ENCODE measurements around the gene TMOD3. TPM values are rescaled to one million over a fixed set of nuclear protein-coding genes. Genes with fewer than 3 reads are reported as not detected.

TMOD3 gene
- total and polyA plus RNA-seq, 8 donors = 4.4 to 28.5 (median 14.3) TPM

DNA sequence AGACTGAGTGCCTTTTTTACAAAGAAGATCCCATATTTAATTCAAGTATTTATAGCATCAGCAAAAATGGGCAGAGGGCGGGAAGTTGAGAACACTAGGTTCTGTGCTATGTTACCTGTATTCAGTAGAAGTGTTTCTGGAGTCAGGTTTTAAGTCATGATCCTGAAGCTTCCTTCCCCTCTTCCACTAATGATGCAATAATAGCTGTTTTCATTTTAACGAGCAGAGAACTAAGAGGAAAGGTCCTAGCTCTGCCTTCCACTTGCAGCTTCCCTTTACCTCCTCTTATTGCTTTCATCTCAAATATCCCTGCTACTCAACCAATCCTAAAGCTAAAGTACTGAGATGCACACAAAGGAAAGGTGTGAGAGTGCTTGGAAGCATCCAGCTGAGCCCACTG is 16.9 kb upstream of the TMOD3 start:
- FAIRE-seq (no peak), ATAC-seq (no peak), DNase-seq (no peak)
- Histone ChIP-seq H3K9me3 (no peaks in the 10 kb centered on the region), H3K4me1 (no peaks in the 10 kb centered on the region), H3K4me3 (no peak overlapping the region), H3K36me3 (no peaks in the 10 kb centered on the region), H3K27ac (no peak overlapping the region), H3K27me3 (no peaks in the 10 kb centered on the region)
- intact Hi-C loops (cut with DNase I) = no loop called here
- 88 to 91% methylated on average over 2 of the region's 2 CpGs for WGBS, 2 donors
- TF ChIP-seq, protein P1, sequence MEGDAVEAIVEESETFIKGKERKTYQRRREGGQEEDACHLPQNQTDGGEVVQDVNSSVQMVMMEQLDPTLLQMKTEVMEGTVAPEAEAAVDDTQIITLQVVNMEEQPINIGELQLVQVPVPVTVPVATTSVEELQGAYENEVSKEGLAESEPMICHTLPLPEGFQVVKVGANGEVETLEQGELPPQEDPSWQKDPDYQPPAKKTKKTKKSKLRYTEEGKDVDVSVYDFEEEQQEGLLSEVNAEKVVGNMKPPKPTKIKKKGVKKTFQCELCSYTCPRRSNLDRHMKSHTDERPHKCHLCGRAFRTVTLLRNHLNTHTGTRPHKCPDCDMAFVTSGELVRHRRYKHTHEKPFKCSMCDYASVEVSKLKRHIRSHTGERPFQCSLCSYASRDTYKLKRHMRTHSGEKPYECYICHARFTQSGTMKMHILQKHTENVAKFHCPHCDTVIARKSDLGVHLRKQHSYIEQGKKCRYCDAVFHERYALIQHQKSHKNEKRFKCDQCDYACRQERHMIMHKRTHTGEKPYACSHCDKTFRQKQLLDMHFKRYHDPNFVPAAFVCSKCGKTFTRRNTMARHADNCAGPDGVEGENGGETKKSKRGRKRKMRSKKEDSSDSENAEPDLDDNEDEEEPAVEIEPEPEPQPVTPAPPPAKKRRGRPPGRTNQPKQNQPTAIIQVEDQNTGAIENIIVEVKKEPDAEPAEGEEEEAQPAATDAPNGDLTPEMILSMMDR (IDR thresholded peaks at IDR 0.05) = no peak

DNA sequence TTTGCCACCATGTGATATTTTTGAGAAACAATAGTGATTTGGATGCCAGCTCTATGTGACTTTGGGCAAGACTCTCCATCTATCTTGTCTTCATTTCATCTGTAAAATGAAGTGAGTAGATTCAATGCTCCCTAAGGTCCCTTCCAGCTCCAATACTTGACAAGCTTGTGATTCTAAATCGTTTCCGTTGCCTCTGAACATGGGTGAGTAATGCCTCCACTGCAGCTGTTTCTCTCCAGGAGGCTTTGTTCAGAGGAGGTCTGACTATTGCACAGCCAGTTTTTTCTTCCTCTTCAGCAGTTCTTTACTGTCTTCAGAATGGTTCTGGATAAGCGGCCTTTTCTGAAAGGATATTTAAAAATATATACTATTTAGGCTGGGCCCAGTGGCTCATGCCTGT is 14.8 kb upstream of the TMOD3 start:
- TF ChIP-seq, protein P1 (IDR thresholded peaks at IDR 0.05) = no peak
- no peaks in the 10 kb centered on the region for H3K36me3 ChIP-seq
- no peaks in the 10 kb centered on the region for H3K4me1 ChIP-seq
- FAIRE-seq (no peak), ATAC-seq (no peak), DNase-seq (no peak)
- H3K27ac ChIP-seq = no peak overlapping the region
- H3K4me3 ChIP-seq = no peak overlapping the region
- intact Hi-C loops (cut with DNase I) = no loop called here
- WGBS, 2 donors = 87 to 92% methylated on average over 3 of the region's 3 CpGs
- H3K27me3 ChIP-seq = no peaks in the 10 kb centered on the region
- H3K9me3 ChIP-seq = no peaks in the 10 kb centered on the region

DNA sequence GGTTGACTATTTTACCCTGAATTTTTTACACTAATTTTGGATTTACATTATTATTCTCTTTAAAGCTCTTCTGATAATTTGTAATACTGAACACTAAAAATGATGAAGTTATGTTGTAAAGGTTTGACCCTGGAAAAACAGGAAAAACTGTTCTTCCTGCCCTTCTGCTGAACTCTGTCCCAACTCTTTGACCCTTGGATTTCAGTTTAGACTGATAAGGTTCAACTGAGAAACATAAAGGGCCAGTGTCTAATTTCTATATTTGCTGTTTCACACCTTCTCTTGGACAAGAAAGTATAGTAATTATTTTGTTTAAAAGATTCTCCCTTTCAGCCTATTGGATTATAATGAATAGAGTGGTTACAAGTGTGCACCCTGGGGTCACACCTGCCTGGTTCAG is 12.8 kb upstream of the TMOD3 start:
- peak in 1 of 4 donors; percentile 55 for ATAC-seq
- TF ChIP-seq, protein P1 (IDR thresholded peaks at IDR 0.05) = no peak
- FAIRE-seq = no peak
- Histone ChIP-seq H3K27me3 (no peaks in the 10 kb centered on the region), H3K4me1 (no peaks in the 10 kb centered on the region), H3K36me3 (no peaks in the 10 kb centered on the region), H3K27ac (no peak overlapping the region), H3K4me3 (no peak overlapping the region), H3K9me3 (no peaks in the 10 kb centered on the region)
- intact Hi-C loops (cut with DNase I) = no loop called here
- no peak for DNase-seq

GRCh38 chr15:51818150-51818549 is 11.3 kb upstream of the TMOD3 start:
- TF ChIP-seq, protein P1 (IDR thresholded peaks at IDR 0.05) = no peak
- intact Hi-C loops (cut with DNase I) = no loop called here

GRCh38 chr15:51825698-51826097 is 3.8 kb upstream of the TMOD3 start:
- WGBS, 2 donors = 74 to 76% methylated on average over 3 of the region's 3 CpGs
- TF ChIP-seq, protein P1 (IDR thresholded peaks at IDR 0.05) = no peak
- Histone ChIP-seq H3K4me1 (peaks cover 0 to 2% (median 0%) of the 10 kb centered on the region in 3 donors), H3K9me3 (no peaks in the 10 kb centered on the region), H3K4me3 (no peak overlapping the region), H3K36me3 (no peaks in the 10 kb centered on the region), H3K27me3 (no peaks in the 10 kb centered on the region), H3K27ac (no peak overlapping the region)
- no peak for DNase-seq
- FAIRE-seq = no peak
- no peak for ATAC-seq
- intact Hi-C loops (cut with DNase I) = no loop called here

More at GRCh38 chr15:51818150-51818549, 11.3 kb upstream of the TMOD3 start:
- Histone ChIP-seq H3K4me1 (no peaks in the 10 kb centered on the region), H3K9me3 (no peaks in the 10 kb centered on the region), H3K4me3 (no peak overlapping the region), H3K27me3 (no peaks in the 10 kb centered on the region), H3K36me3 (no peaks in the 10 kb centered on the region), H3K27ac (no peak overlapping the region)
- DNase-seq = no peak
- ATAC-seq = no peak
- 79 to 94% methylated on average over 3 of the region's 3 CpGs for WGBS, 2 donors
- no peak for FAIRE-seq

All from pancreas (tissue), 10 donors.